H7 (cell line): ENCODE data around the gene MSI2. TPM values are rescaled to one million over a fixed set of nuclear protein-coding genes. Genes with fewer than 3 reads are reported as not detected.

Experiments used
- DNase-seq: peaks from one replicate; pipeline ENCODE4 v3.0.0; 2012
- H3K27me3 ChIP-seq: 2 replicates; pipeline ENCODE4 v1.6.0; 2011; ENCODE audit warnings: mild to moderate bottlenecking, low read length; ENCODE audit not compliant: control insufficient read depth, insufficient read depth
- H3K36me3 ChIP-seq: replicated peaks from 2 replicates; pipeline ENCODE4 v1.5.1; 2011; ENCODE audit warnings: low read length; ENCODE audit not compliant: control insufficient read depth, insufficient read depth
- H3K4me3 ChIP-seq: 2 replicates; pipeline ENCODE4 v1.5.1; 2011; ENCODE audit warnings: low read depth, mild to moderate bottlenecking, control low read depth, low read length, moderate library complexity; ENCODE audit not compliant: insufficient read depth
- total RNA-seq: library from RNA; depleted of rRNA; stranded (reverse); fragments of >200 nt; shearing (Covaris generic); gene quantifications from 2 replicates; pipeline ENCODE4 v1.2.3, GENCODE V29; 2014

The MSI2 gene
- total RNA-seq, 1 experiment from 2014 or later = 31.0 TPM

- peak overlapping the region; percentile 64 for H3K4me3 ChIP-seq
- peaks cover 19% of the 10 kb centered on the region for H3K27me3 ChIP-seq
- DNase-seq = no peak
- peaks cover 2% of the 10 kb centered on the region for H3K36me3 ChIP-seq
Measured at GRCh38 chr17:57257195-57257894, 1.0 kb downstream of the MSI2 start.

- peak overlapping the region; percentile 64 for H3K4me3 ChIP-seq
- no peak for DNase-seq
- H3K36me3 ChIP-seq = peaks cover 4% of the 10 kb centered on the region
- peaks cover 19% of the 10 kb centered on the region for H3K27me3 ChIP-seq
Measured at GRCh38 chr17:57257895-57258851, 1.9 kb downstream of the MSI2 start.

- H3K36me3 ChIP-seq = peaks cover 9% of the 10 kb centered on the region
- DNase-seq = no peak
- peaks cover 19% of the 10 kb centered on the region for H3K27me3 ChIP-seq
- H3K4me3 ChIP-seq = no peak overlapping the region
Measured at GRCh38 chr17:57259306-57259705, 3.0 kb downstream of the MSI2 start.

- Histone ChIP-seq H3K27me3 (peaks cover 17% of the 10 kb centered on the region), H3K4me3 (no peak overlapping the region), H3K36me3 (peaks cover 9% of the 10 kb centered on the region)
- no peak for DNase-seq
Measured at GRCh38 chr17:57259817-57260216, 3.5 kb downstream of the MSI2 start.

- Histone ChIP-seq H3K36me3 (peaks cover 9% of the 10 kb centered on the region), H3K27me3 (peaks cover 11% of the 10 kb centered on the region), H3K4me3 (no peak overlapping the region)
- DNase-seq = no peak
Measured at GRCh38 chr17:57260325-57261083, 4.2 kb downstream of the MSI2 start.

- no peak overlapping the region for H3K4me3 ChIP-seq
- H3K27me3 ChIP-seq = peaks cover 8% of the 10 kb centered on the region; the same call in 1 of the 2 replicates
- peaks cover 9% of the 10 kb centered on the region for H3K36me3 ChIP-seq
- no peak for DNase-seq
Measured at GRCh38 chr17:57261084-57261461, 4.8 kb downstream of the MSI2 start.

GRCh38 chr17:57262557-57262956 lies 6.2 kb downstream of the MSI2 start:
- H3K36me3 ChIP-seq = peaks cover 9% of the 10 kb centered on the region
- no peak for DNase-seq
- peaks cover 8% of the 10 kb centered on the region; the same call in 1 of the 2 replicates for H3K27me3 ChIP-seq
- no peak overlapping the region for H3K4me3 ChIP-seq

GRCh38 chr17:57264250-57264649 lies 7.9 kb downstream of the MSI2 start:
- H3K36me3 ChIP-seq = peaks cover 9% of the 10 kb centered on the region
- H3K4me3 ChIP-seq = no peak overlapping the region
- H3K27me3 ChIP-seq = no peaks in the 10 kb centered on the region; the same call in 1 of the 2 replicates
- DNase-seq = no peak

- H3K36me3 ChIP-seq = peaks cover 9% of the 10 kb centered on the region
- no peaks in the 10 kb centered on the region for H3K27me3 ChIP-seq
- H3K4me3 ChIP-seq = no peak overlapping the region
- no peak for DNase-seq
Measured at GRCh38 chr17:57264776-57265175, 8.5 kb downstream of the MSI2 start.

- Histone ChIP-seq H3K4me3 (no peak overlapping the region), H3K36me3 (peaks cover 9% of the 10 kb centered on the region), H3K27me3 (no peaks in the 10 kb centered on the region)
- DNase-seq = no peak
Measured at GRCh38 chr17:57266902-57267311, 10.6 kb downstream of the MSI2 start.

- peaks cover 4% of the 10 kb centered on the region for H3K36me3 ChIP-seq
- H3K27me3 ChIP-seq = no peaks in the 10 kb centered on the region
- no peak overlapping the region for H3K4me3 ChIP-seq
- no peak for DNase-seq
Measured at GRCh38 chr17:57268181-57268580, 11.9 kb downstream of the MSI2 start.

- Histone ChIP-seq H3K27me3 (no peaks in the 10 kb centered on the region), H3K4me3 (no peak overlapping the region), H3K36me3 (peaks cover 1% of the 10 kb centered on the region)
- DNase-seq = no peak
Measured at GRCh38 chr17:57269052-57269451, 12.7 kb downstream of the MSI2 start.

GRCh38 chr17:57269598-57270255 lies 13.4 kb downstream of the MSI2 start:
- no peak for DNase-seq
- no peak overlapping the region for H3K4me3 ChIP-seq
- no peaks in the 10 kb centered on the region for H3K27me3 ChIP-seq
- no peaks in the 10 kb centered on the region; the same call in 1 of the 2 replicates for H3K36me3 ChIP-seq

- Histone ChIP-seq H3K27me3 (no peaks in the 10 kb centered on the region), H3K36me3 (no peaks in the 10 kb centered on the region; the same call in 1 of the 2 replicates), H3K4me3 (no peak overlapping the region)
- DNase-seq = no peak
Measured at GRCh38 chr17:57270801-57271245, 14.5 kb downstream of the MSI2 start.
